ENCODE results near the gene SIGLEC1.

Gene SIGLEC1

DNA sequence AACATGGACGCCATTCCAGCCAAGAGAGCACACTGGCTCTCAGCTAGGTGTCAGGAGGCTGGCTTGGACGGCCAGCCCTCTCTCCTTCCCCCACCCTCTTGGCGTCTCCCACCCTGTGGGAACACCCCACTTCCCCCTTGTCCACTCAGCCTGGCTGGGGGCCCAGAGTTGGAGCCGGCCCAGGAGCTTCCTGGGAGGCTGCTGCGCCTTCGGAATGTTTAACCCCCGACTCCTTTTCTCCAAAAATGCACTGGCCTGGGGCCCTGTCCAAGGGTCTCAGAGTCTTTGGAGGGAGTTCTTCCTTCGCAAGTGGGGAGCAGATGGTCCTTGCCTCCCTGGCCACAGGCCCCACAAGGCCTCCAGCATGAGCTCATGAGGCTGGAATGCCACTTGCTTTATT lies 34.7 kb downstream of the SIGLEC1 start:
- no peak for DNase-seq

DNA sequence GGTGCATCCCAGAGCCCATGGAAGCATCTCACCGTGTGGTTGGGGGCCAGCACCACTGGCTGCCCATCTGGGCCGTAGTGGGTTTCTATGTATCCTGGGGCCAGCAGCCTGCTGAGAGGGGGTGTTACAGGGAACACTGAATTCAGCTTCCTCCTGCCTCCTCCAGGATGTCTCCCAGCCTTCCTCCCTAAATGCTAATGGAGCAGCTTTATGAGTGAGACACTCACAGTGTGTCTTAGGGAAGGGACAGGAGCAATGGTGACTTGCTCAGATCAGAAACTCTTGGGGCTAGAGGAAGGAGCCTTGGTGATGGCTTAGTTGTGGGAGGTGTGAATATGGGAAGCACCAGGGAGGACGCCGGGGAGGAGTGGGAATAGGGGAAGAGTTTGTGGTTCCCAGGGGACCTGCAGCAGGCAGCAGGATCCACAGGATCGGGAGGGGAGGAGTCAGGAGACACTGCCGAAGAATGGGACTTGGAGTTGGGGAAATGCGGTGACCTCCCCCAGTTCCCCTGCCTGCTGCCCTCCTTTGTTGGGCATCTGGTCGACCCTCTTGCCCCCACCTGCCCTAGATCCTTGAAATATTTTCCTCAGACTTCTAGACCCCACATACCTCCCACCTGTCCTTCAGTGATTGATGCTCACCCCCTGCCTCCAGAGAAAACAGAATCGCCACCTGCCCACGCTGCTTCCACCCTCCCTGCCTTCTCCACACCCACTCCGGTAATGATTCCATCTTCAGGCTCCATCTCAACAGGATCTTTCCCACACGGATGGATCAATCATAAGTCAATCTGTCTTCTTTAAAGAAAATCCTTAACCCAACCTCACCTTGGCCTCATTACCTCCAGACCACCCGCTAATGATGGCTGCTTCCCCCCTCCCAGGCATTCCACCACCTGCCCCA lies 37.2 kb downstream of the SIGLEC1 start:
- DNase-seq = no peak

DNA sequence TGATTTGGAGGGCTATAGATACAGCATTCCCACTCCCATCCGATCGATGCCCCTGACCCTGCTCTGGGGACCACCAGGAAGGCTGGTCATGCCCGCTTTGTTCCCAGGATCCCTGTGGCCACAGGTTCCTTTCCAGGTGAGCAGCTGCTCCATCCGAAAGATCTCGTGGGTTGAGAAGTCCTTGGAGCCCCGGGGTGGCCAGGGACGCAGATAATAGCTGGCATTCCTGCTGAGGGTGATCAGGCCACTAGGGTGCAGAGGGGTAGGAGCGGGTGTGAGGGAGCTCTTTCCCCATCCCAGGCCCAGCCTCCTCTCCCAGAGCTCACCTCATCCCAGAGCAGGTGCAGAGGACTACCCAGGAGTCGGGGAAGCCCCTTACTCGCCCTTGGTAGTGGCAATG lies 38.0 kb downstream of the SIGLEC1 start:
- no peak for DNase-seq

DNA sequence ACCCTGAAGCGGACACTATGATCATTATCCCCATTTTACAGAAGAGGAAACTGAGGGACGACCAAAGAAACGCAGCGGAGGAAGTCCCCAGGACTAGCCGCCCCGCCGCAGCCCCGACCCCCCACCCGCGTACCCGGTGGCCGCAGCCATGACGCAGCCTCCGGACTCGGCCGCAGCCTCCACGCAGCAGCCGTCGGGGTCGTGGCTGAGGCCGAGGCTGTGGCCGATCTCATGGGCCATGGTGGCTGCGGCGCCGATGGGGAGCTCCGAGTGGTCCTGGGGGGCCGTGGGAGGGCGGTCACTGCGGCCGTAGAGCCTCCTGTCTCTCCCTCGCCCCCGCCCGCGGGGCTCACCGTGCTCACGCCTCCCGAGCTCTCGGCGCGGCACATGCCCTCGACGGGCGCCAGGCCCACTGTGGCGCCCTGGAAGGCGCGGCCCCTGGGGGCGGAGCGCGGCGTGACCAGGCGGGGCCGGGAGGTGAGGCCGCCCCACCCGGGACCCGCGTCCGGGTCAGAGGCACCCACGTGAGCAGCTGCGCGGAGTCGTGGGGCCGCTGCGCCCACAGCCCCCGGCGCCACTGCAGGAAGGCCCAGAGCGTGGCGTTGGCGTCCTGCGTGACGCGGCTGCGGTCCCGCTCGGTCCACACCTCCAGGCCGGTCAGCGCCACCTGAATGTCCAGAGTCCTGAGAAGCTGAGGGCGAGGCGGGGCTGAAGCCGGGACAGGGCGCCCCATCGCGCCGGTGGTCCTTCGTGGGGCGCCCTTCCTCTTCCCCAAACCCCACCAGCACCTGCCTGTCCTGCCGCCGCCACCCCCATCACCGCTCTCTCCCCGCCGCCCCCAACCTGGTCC lies 39.0 kb downstream of the SIGLEC1 start:
- no peak for DNase-seq

DNA sequence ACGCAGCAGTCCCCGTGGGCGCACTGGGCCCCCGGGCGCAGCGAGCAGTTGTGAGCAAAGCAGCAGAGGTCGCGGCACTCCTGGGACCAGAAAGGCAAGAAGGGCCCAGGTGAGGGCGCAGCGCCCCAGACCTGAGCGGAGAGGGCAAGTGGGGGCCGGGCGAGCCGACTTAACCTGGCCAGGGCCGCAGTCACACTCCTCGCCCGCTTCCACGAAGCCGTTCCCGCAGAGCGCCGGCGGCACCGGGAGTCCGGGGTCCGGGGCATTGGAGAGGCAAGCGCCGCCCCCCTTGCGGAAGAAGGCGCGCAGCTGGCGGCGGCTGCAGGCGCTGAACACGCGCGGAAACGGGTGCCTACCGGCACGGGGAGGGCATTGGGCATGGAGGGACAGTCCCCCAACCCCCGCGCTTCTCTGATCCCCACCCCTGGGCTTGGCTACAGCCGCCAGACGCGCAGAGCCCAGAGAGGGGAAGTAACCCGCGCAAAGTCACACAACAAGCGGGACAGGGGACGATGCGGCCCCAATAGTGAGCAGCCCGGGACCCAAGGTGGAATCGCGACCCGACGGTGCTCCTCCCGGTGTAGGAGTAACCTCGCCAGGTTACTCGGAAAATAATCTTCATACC lies 39.7 kb downstream of the SIGLEC1 start:
- no peak for DNase-seq

DNA sequence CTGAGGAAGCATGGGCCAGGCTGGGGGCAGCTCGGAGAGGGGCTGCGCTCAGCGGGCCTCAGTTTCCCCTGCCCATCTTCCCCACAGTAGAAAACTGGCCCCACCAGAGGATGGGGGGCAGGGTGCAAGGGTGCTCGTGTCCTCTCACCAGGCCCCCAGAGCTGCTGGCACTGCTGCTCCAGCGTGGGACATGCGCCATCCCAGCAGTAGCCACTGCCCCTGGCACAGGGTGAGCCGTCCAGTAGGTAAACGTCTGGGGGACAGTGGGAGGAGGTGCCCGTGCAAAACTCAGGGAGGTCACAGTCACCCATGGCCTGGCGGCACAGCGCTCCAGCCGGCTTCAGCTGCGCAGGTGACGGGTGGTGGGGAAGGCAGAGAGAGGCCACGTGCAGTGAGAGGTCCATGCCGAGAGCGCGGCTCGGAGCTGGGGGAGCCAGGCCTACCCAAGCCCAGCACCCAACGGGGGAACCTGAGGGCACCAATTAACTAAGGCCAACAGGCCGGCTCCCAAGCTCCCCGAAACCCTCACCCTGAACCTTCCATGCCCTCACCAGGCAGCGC lies 40.3 kb downstream of the SIGLEC1 start:
- no peak for DNase-seq

DNA sequence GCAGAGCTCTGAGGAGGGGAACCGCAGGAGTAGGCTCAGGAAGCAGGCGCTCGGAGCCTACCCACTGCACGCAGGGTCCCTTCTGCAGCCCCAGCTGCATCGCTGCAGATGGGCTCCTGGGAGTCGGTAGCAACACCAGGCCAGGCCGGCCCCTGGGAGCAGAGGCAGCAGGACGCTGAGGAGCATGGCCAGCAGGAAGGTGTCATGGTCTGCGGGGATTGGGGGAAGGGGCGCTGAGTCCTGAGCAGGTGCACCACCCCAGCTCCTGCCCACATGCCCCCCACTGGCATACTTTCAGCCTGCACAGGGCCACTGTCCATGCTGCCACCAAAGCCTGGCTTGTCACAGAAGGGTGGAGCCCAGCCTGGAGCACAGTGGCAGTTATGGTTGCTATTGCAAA lies 41.5 kb downstream of the SIGLEC1 start:
- DNase-seq = no peak

DNA sequence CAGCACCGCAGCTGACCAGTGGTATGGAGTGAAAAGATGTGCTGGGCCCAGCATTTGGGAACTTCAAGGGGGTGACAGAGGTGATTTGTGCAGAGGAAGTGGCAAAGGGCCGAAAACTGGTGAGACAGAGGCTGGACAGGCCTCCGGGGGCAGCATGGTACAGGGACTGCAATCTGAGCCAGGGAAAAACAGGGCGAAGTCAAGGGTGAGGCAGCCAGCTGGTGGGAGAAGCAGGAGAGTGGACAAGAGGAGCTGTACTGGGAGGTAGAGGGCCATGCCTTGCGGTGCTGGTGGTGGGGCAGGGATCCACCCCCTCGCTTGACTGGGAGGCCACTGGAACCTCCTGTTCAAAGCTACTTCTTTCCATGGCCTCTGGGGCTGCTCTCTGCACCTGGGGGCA lies 41.9 kb downstream of the SIGLEC1 start:
- DNase-seq = no peak

DNA sequence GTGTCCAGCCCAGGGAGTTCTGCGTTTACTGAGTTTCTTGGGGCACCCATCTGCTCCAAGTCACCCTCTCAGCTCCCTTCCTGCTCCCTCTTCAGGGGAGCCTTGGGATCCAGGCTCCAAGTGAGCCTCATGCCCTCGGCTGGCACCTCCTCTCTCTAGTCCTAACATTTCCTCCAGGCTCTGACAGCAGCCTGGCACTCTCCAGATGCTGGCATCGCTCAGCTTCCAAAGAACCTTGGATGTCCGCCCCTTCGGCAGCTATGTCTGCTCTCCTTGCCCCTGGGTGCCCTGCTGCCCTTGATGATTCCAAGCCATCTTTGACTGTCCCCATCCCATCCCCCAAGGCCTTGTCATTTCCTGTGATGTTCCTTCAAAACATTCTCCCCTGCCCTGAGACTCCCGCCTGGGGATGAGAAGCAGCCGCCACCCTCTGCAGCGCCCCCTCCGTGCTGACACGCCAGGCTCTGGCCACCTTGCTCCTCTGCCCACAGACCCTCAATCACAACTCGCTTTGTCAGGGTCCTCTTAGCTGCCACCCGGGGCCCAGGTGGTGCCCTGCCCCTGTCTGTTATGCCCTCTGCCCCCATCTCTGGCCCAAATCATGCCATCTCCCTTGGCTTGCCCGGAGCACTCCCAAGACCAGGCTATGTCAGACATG lies 42.6 kb downstream of the SIGLEC1 start:
- DNase-seq = no peak

DNA sequence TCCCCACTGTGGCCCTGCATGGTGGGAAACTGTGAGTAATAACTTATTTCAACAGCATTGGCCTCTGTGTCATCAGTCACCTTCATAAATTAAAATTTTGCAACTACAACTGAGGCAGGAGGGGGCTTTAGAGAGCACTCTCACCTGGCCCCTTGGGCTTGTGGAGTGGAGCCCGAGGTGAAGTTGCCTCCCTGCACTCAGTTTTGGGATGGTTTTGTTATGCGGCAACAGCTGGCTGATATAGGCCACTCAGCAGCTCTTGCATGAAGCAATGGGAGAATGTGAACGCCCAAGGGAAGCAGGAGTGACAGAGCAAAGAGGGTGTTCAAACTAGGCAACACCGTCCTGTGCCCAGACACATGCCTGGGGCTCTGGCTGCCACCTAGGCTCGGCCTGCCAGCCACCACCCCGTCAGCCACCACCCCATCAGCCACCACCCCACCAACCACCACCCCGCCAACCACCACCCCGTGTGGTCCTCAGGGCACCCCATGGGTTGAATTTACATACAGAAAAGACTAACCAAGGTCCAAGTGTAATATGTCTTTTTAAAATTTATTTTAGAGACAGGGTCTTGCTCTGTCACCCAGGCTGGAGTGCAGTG lies 44.9 kb downstream of the SIGLEC1 start:
- no peak for DNase-seq

DNA sequence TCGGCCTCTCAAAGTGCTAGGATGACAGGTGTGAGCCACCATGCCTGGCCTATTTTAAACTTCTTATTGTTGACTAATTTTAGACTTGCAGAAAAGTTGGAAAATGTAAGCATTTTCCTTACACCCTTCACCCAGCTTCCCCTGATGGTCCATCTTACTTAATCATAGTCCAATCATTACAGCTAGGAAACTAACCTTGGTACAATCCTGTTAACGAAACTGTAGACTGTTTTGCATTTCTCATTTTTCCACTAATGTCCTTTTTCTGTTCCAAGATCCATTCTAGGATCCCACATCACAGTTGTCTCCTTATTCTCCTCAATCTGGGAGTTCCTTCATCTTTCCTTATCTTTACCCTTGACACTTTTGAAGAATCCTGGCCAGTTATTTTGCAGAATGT lies 48.5 kb downstream of the SIGLEC1 start:
- no peak for DNase-seq

DNA sequence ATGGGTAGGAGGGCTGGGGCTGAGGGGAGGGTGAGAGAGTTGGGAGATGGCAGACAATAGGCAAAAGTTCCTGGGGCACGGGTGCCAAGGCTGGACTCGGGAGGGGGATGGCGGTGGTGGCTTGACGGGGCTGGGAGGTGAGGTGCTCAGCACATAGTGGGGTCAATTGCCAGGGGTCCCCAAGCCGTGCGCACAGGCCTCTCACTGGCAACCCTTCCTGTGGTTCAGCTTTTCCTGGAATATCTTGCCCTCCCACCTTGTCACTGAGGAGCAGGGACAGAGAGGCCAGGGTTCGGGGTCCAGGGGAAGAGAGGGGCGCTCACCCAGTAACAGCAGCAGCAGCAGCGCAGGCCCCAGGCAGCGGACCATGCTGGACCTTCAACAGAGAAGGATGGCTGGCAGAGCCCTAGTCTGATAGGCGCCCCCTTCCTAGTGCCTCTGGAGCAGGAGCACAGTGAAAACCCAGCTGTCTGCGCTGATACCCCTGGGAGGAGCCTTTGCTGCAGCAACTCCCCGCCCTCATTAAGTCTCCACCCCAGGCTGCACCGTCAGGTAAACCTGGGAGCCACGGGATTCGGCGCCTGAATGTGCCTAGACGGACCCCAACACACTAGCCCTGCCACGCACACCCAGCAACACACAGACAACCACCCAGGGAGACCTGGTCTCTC lies 49.2 kb downstream of the SIGLEC1 start, which contains the start of gene GFRA4:
TSS of gene GFRA4 (minus strand) at position 369 of the 671 bp plus-strand sequence. CDS start at position 369, 0 bp downstream.
- DNase-seq = no peak
